ENCODE measurements around the gene NRGN. TPM values are rescaled to one million over a fixed set of nuclear protein-coding genes. Genes with fewer than 3 reads are reported as not detected.

Gene NRGN
- total RNA-seq, 1 donor from 2014 or later, result not detected

DNA sequence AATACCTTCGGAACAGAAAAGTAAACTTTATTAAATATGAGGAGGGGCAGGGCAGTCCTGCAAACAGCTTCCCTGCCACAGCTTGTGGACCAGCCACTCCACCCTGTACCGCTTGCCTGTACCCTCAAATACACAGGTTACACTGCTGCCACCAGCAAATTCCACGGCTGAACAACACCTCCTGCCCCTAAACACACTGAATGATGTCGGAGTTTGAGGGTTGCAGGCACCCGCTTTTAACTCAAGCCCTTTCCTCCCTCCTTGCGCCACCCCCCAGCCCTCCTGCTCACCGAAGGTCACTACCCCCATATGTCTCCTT is 8.3 kb downstream of the NRGN start:
- H3K4me3 ChIP-seq (ENCODE audit: low read depth, low read length), result no peak overlapping the region
- peaks cover 33% of the 10 kb centered on the region for H3K27me3 ChIP-seq (ENCODE audit: control insufficient read depth, insufficient read depth, low read length)
- DNase-seq (ENCODE audit: low read depth), result no peak
- TF ChIP-seq, protein P1, sequence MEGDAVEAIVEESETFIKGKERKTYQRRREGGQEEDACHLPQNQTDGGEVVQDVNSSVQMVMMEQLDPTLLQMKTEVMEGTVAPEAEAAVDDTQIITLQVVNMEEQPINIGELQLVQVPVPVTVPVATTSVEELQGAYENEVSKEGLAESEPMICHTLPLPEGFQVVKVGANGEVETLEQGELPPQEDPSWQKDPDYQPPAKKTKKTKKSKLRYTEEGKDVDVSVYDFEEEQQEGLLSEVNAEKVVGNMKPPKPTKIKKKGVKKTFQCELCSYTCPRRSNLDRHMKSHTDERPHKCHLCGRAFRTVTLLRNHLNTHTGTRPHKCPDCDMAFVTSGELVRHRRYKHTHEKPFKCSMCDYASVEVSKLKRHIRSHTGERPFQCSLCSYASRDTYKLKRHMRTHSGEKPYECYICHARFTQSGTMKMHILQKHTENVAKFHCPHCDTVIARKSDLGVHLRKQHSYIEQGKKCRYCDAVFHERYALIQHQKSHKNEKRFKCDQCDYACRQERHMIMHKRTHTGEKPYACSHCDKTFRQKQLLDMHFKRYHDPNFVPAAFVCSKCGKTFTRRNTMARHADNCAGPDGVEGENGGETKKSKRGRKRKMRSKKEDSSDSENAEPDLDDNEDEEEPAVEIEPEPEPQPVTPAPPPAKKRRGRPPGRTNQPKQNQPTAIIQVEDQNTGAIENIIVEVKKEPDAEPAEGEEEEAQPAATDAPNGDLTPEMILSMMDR (IDR thresholded peaks at IDR 0.05; ENCODE audit: insufficient read depth, low read length, poor library complexity, severe bottlenecking), result no peak
- no peaks in the 10 kb centered on the region for H3K36me3 ChIP-seq (ENCODE audit: control insufficient read depth, insufficient read depth, low read length)

DNA sequence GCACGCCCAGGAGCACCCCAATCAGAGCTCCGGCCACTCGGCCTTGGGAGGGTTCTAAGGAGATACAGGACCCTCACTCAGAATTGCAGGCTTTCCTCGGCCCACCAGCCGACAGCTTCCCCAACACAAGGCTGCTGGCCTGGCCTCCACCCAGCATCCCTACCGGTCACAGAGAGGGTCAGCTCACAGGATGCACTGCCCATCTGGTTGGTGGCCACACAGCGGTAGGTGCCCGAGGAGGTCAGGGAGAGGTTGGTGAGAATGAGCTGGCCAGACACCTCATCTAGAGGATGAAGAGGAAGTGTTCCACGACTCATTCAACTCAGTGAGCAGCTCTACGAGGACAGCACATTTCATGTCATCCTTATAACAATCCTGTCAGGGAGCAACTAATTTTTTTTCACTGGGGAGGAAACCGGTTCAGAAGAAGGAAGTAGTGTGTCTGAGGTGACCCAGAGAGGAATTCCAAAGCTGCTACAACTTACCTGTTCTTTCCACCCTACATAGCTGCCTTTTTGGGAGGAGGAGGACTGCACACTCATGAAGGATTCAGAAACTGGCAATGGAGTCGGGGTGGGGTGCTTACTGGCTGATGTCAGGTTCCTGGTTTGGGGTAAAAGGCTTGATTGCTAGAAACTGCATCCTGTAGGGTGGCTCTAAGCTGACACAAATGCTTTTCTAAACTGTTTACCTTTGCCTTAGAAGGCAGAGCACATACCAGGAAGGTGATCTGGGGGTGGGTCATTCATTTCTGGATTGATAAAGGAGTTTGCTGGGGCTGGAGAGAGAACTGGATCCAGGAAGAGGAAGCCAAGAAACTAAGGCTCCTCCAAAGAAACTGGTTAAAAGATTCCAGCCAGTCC is 9.0 kb downstream of the NRGN start:
- DNase-seq (ENCODE audit: low read depth), result no peak
- Histone ChIP-seq H3K27me3 (ENCODE audit: control insufficient read depth, insufficient read depth, low read length) (peaks cover 36% of the 10 kb centered on the region), H3K36me3 (ENCODE audit: control insufficient read depth, insufficient read depth, low read length) (no peaks in the 10 kb centered on the region), H3K4me3 (ENCODE audit: low read depth, low read length) (no peak overlapping the region)
- TF ChIP-seq, protein P1 (IDR thresholded peaks at IDR 0.05; ENCODE audit: insufficient read depth, low read length, poor library complexity, severe bottlenecking), result no peak

DNA sequence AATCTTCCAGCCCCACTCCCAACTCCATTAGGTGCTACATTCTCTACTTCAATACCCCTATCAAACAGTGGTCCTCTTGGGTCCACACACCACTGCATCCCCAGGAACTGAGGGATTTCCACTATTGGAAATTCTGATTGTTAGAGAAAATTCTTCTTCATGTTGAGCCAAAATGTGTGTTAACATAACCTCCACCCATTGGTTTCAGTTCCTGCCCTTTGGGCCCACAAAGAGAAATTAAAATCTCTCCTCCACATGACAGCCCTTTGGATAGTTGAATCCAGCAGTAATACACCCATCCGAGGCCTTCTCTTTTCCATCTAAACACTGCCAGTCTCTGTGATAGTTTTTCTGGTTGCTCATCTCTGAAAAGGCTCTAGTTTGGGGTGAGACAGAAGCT is 10.2 kb downstream of the NRGN start:
- Histone ChIP-seq H3K27me3 (ENCODE audit: control insufficient read depth, insufficient read depth, low read length) (peaks cover 34% of the 10 kb centered on the region), H3K36me3 (ENCODE audit: control insufficient read depth, insufficient read depth, low read length) (no peaks in the 10 kb centered on the region), H3K4me3 (ENCODE audit: low read depth, low read length) (no peak overlapping the region)
- TF ChIP-seq, protein P1 (IDR thresholded peaks at IDR 0.05; ENCODE audit: insufficient read depth, low read length, poor library complexity, severe bottlenecking), result no peak
- DNase-seq (ENCODE audit: low read depth), result no peak

DNA sequence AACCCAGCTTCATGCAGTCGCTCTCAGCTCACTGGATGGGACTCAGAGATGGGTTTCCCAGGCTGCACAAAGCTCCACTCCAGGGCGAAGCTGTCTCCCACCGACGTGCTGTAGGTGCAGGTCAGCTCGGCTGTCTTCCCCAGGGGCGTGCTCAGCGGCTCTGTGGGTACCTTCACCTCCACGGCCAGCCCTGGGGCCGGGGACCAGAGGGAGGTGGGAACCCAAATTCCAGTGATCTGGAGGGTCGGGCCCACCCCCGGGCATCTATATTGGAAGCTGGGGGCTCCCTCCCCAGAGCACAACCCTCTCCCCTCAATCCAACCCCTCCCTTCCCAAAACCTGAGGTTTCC is 11.6 kb downstream of the NRGN start:
- no peak overlapping the region for H3K4me3 ChIP-seq (ENCODE audit: low read depth, low read length)
- TF ChIP-seq, protein P1 (IDR thresholded peaks at IDR 0.05; ENCODE audit: insufficient read depth, low read length, poor library complexity, severe bottlenecking), result no peak
- no peak for DNase-seq (ENCODE audit: low read depth)
- no peaks in the 10 kb centered on the region for H3K36me3 ChIP-seq (ENCODE audit: control insufficient read depth, insufficient read depth, low read length)
- peaks cover 25% of the 10 kb centered on the region for H3K27me3 ChIP-seq (ENCODE audit: control insufficient read depth, insufficient read depth, low read length)

DNA sequence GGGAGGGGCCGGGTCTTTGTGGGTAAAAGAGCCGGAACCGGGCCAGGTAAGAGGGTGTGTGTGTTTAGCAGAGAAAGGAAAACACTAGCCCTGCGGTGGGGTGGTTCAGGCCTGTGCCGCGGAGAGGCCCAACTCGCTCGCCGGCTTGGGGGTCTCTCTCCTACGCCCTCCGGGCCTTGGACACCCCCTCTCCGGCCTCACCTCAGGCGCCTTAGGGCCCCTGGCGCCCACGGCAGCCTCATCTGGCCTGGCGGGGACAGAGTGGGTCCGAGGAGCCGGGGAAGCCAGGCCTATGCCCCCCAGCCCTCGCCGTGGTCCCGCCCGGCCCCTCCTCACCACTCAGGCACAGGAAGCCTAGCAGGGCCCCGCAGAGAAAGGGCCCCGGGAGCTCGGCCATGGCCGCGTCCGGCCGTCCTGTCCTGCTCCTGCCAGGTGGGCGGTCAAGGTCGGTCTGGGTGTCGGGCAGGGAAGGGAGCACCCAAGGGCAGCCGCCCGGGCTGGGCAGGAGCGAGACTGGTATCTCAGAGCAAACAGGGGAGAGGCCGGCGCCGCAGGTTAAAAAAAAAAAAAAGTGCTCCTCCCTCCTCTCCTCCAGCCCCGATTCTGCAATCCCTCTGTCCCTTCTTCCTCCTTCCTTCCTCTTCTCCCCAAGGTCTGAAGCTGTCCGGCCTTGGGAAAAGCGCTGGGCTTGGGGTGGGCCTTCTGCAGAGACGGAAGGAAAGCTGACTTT is 12.2 kb downstream of the NRGN start, which contains the start of gene VSIG2:
Gene VSIG2 (minus strand): TSS at position 515 of the 730 bp plus-strand sequence. CDS start 118 bp downstream, at position 397.
- Histone ChIP-seq H3K27me3 (ENCODE audit: control insufficient read depth, insufficient read depth, low read length) (peaks cover 25% of the 10 kb centered on the region), H3K36me3 (ENCODE audit: control insufficient read depth, insufficient read depth, low read length) (no peaks in the 10 kb centered on the region), H3K4me3 (ENCODE audit: low read depth, low read length) (no peak within 1 kb of the TSS)
- TF ChIP-seq, protein P1 (IDR thresholded peaks at IDR 0.05; ENCODE audit: insufficient read depth, low read length, poor library complexity, severe bottlenecking), result no peak
- no peak for DNase-seq (ENCODE audit: low read depth)
